HG02852 (cell line): ENCODE results near the gene SIRPB2.
A peak's percentile ranks its signal among the peaks of the same experiment; 100 is the strongest.

Experiments used
- ATAC-seq: cut with Tn5 transposase; IDR thresholded peaks from one replicate; pipeline ENCODE4 v1.9.1; 2021; ENCODE audit warnings: mild to moderate bottlenecking, moderate library complexity; ENCODE audit not compliant: unreplicated experiment

Gene SIRPB2

DNA sequence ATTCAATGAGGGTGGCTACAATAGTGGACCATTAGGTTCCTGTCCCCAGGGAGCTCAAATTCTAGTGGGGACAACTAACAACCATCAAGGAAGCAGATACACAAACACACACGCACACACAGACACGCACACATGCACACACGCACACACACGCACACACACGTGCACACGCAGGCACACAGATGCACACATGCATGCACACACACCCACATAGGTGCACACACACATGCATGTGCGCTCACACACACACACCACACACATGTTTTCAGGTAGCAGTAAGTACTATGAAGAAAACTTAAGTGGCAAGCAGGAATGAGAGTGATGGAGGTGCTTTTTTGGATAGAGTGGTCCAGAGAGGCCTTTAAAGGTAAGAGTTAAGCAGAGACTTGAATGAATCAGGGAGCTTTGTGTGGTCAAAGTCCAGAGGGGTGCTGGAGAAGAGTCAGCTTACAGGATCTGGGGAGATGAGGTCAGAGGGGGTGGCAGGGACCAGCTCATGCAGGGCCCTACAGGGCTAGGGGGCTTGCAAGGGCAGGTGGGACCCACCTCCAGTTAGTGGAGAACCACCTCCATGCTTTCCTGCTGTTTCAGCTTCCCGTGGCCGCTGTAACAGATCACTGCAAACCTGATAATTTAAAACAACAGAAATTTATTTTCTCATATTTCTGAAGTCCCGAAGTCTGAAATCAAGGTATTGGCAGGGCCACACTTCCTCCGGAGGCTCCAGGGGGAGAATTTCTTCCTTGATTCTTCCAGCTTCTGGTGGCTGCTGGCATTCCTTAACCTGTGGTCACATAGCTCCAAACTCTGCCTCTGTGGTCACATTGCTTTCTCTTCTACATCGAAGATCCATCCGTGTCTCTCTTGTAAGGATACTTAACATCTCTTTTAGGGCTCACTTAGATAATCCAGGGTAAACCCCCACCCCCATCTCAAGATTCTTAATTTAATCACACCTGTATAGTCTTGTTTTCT is 17.7 kb downstream of the SIRPB2 start:
- ATAC-seq: no peak

DNA sequence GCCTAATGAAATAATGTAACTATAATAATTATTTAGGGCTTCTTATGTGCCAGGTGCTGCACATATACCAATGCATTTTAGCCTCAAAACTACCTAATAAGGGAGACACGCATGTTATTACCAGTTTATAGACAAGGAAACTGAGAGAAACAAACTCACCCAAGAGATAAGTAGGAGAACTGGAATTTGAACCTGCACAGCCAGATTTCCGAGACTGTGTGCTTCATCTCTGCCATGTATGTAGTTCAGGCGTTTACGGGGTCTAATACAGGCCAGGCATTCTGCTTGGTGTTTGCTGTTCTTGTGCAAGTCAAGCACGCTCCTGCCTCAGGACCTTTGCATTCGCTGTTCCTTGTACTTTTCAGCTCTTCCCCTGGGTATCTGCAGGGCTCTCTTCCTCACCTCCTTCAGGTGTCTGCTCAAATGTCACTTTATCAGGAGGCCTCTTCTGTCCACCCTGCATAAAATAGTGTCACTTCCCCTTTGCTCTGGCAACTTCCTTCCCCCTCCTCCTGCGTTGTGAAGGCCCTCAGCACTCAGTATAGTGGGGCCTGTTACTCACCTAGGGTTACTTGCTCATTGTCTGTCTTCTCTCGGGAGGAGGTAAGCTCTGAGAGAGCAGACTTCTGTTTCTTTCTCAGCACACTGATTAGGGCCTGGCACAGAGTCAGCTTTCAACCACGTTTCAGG is 18.5 kb downstream of the SIRPB2 start:
- no peak for ATAC-seq

DNA sequence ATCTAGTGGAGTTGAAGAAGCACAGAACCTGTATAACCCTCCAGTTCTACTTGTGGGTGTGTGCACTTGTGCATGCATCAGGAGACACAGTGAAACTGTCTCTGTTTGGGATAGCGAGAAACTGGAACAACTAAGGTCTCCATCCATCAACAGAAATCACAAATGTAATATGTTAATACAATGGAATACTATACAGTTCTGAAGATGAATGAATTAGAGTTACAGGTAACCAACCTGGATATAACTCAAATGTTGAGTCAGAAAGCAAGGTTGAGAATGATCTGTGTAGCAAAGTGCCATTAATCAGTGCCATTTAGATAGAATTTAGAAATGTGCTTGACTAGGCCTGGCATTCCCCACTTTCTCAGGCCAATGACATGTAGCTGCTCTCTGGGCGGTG is 20.0 kb downstream of the SIRPB2 start:
- no peak for ATAC-seq

DNA sequence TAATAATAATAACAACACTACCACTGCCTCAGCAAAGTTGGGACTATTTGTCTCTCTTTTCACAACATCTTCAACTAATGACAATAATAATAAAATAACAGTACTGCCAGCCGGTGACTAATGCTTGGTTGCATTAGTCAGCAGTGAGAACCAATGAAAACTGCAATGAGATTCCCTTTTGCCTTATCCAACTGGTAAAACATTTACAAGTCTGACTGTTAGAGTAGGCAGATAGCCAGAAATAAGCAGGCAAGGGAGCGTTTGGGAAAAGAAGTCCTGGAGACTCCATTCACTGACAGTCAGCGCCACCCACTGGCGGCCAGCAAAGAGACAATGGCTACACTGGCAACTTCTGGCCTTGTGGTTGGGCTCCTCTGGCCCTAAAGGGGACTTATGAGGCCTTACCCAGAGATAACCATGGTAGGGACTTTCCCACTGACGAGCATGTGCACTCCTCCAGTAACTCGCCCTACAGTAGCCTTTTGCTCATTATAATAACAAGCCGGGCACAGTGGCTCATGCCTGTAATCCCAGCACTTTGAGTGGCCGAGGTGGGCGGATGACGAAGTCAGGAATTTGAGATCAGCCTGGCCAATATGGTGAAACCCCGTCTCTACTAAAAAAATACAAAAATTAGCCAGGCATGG is 21.2 kb downstream of the SIRPB2 start:
- ATAC-seq: peak; percentile 35

DNA sequence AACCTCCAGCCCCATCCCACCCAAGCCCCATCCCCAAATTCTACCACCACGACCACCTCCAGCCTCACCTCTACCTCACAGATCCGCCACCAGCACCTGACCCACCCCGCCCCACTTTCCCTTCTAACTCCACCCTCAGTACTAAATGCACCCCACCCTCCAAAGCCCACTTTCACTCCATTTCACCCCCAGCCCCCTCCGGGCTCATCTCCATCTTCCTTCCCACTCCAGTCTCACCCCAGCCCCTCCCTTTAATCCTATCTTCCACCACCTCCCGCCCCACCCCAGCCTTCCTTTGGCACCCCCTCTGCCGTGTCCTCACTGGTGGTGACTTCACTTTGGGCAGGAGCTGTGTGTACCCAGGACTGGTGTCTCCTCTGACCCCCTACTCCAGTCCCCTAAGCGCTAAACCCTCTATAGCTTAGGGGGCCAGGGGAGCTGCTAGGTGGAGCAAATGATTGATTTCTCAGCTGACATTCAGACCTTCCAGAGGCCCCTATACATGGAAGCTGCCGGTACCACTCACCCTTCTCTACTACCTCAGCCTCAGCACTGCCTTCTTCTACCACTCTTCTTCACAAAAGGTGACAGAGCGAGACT is 21.8 kb downstream of the SIRPB2 start:
- no peak for ATAC-seq

DNA sequence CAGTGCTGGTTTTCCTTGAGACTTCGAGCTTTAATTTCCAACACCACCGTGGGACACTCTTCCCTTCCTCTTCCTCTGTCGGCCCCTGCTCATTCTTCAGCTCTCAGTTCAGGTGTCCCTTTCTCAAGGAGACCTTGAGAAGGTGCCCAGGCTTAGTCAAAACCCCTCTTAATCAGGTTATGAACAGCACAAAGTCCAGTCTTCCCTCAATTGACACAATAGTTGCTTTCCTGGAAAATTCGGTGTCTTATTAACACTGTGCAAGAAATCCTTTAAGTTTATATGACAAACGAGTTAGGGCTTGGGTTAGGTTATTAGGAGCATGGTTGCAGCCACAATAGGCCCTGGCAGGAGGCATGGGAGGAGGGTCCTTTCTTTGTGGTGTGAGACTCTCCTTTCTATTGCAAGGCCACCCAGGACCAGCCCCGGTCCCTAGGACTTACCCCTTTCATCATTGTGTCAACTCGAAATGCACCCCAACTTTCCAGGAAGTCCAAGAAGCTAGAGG is 23.0 kb downstream of the SIRPB2 start:
- no peak for ATAC-seq

- ATAC-seq: no peak
These were observed 23.7 kb downstream of the SIRPB2 start for GRCh38 chr20:1467355-1468116.

GRCh38 chr20:1467082-1467354 is 24.2 kb downstream of the SIRPB2 start:
- peak; percentile 3 for ATAC-seq

- ATAC-seq: peak; percentile 87
These were observed 24.8 kb downstream of the SIRPB2 start, which contains the start of gene NSFL1C for GRCh38 chr20:1466211-1467081. Gene NSFL1C, minus strand, starts transcription at chr20:1466849. Its CDS starts 25 bp downstream, at chr20:1466824.

DNA sequence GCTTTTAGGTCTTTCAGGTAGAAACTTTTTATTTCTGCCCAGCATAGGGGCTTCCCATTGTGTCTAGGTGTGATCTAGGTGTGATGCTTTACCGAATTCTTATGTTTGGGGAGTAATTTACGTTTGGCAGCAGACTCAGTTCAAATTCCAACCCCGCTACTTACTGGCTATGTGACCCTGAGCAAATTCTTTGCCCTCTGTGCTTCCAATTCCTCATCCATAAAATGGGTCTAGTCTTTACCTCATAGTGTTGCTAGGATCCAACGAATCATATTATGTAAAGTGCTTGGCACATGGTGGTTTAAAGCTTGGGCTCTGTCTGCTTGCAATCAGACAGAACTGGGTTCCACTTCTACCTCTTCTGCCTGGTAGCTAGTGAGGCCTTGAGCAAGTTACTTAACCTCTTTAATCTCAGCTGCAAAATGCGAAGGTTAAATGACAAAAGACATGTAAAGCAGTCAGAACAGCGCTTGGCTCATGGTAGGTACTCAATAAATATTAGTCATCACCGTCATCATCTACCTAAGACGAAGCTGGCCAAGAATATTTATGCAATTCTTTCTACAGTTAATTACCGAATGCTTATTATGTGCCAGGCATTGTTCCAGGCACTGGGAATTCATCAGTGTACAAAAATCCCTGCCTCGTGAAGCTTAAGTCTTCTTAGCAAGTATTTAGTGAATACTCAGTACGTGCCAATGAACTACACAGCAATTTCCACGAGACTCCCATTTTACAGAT is 25.6 kb downstream of the SIRPB2 start:
- no peak for ATAC-seq

DNA sequence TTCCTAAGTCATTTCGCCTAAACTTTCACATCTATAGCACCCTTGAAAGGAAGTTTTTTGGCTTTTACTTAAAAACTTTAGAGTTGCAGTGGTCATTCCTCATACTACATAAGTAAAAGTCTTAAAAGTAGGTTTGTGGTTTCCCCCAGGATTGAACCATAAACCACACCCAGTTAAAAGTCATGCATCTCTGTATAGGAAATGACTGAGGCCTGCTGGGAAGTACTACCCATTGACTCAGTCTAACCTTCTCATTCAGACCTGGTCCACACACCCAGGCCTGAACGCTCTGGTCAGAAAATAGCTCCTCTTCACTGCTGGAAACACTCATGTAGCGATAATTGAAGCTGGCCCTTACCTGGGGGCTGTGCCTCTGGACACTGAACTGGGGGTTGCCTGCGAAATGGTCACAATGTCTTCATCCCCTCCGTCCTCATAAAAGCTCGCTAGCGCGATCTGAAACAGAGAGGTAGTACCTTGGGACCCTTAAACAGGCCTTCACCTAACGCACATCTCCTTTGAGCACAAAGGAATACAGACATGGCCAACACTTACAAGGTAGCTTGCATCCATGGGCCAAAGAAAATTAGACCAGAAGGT is 27.1 kb downstream of the SIRPB2 start:
- ATAC-seq: no peak

DNA sequence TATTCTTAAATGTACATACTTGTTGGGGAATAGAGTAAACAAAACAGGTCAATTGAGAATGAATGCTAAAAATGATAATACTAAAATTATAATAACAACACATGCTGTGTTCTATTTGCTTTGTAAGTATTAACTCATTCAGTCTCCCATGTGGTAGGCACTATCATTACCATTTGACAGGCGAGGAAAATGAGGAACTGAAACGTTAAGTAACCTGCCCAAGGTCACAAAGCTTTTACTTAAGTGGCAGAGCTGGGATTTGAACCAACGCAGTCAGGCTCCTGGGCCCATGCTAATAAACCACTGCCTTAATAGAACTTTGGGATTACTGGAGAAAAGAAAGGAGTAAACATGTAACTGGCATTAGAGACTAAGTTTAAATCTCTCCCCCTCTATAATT is 28.4 kb downstream of the SIRPB2 start:
- ATAC-seq: no peak

DNA sequence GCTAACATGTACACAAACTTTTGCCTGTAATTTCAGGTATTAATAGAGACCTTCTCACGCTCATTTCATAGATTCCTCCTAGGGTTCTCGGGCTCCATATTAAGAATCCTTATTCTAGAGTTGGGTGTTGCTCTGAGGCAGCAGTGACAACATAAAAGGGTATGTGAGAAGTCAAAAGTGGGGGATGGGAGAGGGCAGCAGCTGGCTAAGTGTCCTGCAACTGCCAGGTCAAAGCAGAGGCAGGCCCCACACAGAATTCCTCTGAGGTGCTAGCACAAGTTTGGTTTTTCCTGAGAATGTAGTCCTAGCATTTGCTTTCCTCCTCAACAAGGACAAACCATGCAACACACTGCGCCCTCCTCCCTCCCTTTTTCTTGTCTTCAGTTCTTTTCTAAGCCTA is 29.2 kb downstream of the SIRPB2 start:
- no peak for ATAC-seq

GRCh38 chr20:1460275-1460674 is 30.9 kb downstream of the SIRPB2 start:
- ATAC-seq: no peak

GRCh38 chr20:1457992-1458391 is 33.2 kb downstream of the SIRPB2 start:
- no peak for ATAC-seq

DNA sequence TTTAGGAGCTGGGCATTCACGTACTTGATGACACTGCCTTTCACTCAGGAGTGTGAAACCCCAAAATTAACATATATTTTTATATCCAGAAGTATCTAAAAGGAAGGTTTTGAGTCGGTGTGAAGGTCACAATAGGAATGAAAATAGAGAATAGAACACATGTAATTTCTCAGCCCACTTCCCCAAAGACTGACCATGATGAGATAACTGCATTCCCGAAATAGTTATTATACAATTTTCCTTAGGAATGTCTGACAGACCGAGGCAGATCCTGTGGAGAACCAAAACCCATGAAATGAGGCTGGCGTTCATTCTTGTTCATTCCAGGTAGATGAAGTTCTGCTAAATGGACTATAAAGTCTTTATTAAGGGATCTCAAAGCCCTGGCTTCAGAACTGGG is 34.9 kb downstream of the SIRPB2 start:
- no peak for ATAC-seq

DNA sequence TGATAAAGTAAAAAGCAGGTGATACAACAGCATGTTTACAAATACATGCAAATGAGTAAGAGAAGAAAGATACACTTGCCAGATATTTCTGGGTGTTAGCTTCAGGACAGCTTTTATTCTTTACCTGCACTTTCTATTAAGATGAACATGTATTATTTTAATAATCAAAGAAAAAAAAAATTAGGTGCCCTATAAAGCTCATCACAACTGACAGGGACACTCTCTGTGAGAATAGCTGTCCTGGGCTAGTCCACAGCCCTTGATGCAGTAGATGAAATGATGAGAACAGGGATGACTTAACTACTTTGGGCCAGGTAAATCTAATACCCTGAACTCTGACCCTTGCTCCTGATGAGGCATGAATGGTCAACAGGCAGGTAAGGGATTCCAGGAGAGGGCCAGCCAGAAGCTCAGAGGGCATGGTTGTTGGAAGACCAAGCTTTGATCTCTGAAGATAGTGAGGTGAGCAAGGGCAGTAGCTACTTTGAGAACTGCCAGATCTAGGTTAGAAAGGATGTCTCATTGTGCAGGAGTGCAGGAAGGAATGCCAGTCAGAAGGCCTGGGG is 40.2 kb downstream of the SIRPB2 start:
- ATAC-seq: no peak

DNA sequence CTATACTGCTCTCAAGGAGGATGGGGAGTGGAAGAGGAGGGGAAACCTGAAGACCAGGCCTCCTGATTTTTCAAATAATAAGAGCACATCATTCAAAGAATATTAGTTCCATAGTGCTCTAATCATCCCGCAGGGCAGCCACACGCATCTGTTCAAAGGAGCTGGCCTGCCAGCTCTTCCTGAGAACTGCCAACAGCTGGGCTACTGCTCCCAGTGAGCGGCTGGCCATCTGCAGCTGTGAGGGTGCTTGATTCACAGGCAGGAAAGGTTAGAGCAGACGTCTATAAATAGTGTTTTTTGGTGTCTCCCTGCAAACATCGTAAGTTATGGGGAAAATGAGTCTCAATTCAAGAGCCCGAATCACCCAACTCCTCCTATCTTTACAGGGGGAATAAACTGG is 41.9 kb downstream of the SIRPB2 start:
- ATAC-seq: no peak
